GM12878 (cell line): ENCODE data around the gene RXRG.

Source experiments
- CEBPB ChIP-seq, 2 experiments: fragments of 150-350 bp in 1 of 2; IDR thresholded peaks; 2 replicates each; pipeline ENCODE4 v1.6.1; 2012 to 2014; ENCODE audit warnings: low read depth in 2 of 2, low read length in 2 of 2, borderline replicate concordance in 1 of 2, inconsistent platforms in 1 of 2
- SIX5 ChIP-seq: IDR thresholded peaks from 2 replicates; pipeline ENCODE4 v1.6.1; 2011; ENCODE audit warnings: mild to moderate bottlenecking, low read depth, low read length, moderate library complexity; ENCODE audit not compliant: severe bottlenecking

- TF ChIP-seq SIX5 = no peak
- TF ChIP-seq CEBPB (IDR thresholded peaks at IDR 0.05; ENCODE audit: borderline replicate concordance in 1 of 2, low read depth in 2 of 2, low read length in 2 of 2) = no peak
These were observed 61.9 kb downstream of the RXRG start for GRCh38 chr1:165383067-165383466.
